ENCODE data around the gene ZSWIM6. TPM values are rescaled to one million over a fixed set of nuclear protein-coding genes. Genes with fewer than 3 reads are reported as not detected.

ZSWIM6 gene
- total RNA-seq, 6 experiments from 2014 or later: 2.8 to 7.2 (median 4.1) TPM

GRCh38 chr5:61576556-61576955 lies 244.5 kb downstream of the ZSWIM6 start:
- intact Hi-C loops (cut with DNase I): no loop called here
- Histone ChIP-seq H3K4me1 (no peaks in the 10 kb centered on the region), H3K4me3 (no peak overlapping the region), H3K27me3 (no peaks in the 10 kb centered on the region), H3K27ac (no peak overlapping the region), H3K9me3 (no peaks in the 10 kb centered on the region), H3K36me3 (no peaks in the 10 kb centered on the region)
- DNase-seq: no peak
- 100% methylated on average over 3 of the region's 3 CpGs for WGBS (ENCODE audit: insufficient coverage, low coverage, low lambda C conversion rate, missing lambda C conversion rate)
- no peak for ATAC-seq
- TF ChIP-seq POLR2A (IDR thresholded peaks at IDR 0.05) (no peak), CTCF (IDR thresholded peaks at IDR 0.05) (no peak)

GRCh38 chr5:61578858-61579503 lies 246.9 kb downstream of the ZSWIM6 start:
- 73% methylated on average over 1 of the region's 1 CpG for WGBS (ENCODE audit: insufficient coverage, low coverage, low lambda C conversion rate, missing lambda C conversion rate)
- no peaks in the 10 kb centered on the region for H3K27me3 ChIP-seq
- no peaks in the 10 kb centered on the region for H3K9me3 ChIP-seq
- H3K4me1 ChIP-seq: no peaks in the 10 kb centered on the region
- DNase-seq (no peak), ATAC-seq (no peak)
- no peak overlapping the region for H3K27ac ChIP-seq
- intact Hi-C loops (cut with DNase I): no loop called here
- TF ChIP-seq CTCF (IDR thresholded peaks at IDR 0.05) (no peak), POLR2A (IDR thresholded peaks at IDR 0.05) (no peak)
- H3K36me3 ChIP-seq: no peaks in the 10 kb centered on the region
- no peak overlapping the region for H3K4me3 ChIP-seq

GRCh38 chr5:61582205-61582820 lies 250.3 kb downstream of the ZSWIM6 start:
- 35% methylated on average over 2 of the region's 2 CpGs for WGBS (ENCODE audit: insufficient coverage, low coverage, low lambda C conversion rate, missing lambda C conversion rate)
- TF ChIP-seq CTCF (IDR thresholded peaks at IDR 0.05) (no peak), POLR2A (IDR thresholded peaks at IDR 0.05) (no peak)
- H3K9me3 ChIP-seq: no peaks in the 10 kb centered on the region
- peak in 2 of 4 donors; percentile 17 to 36 for ATAC-seq
- no peak overlapping the region for H3K27ac ChIP-seq
- no peaks in the 10 kb centered on the region for H3K4me1 ChIP-seq
- no peak overlapping the region for H3K4me3 ChIP-seq
- no peak for DNase-seq
- no peaks in the 10 kb centered on the region for H3K36me3 ChIP-seq
- no peaks in the 10 kb centered on the region for H3K27me3 ChIP-seq
- intact Hi-C loops (cut with DNase I): no loop called here

GRCh38 chr5:61582887-61583286 lies 250.8 kb downstream of the ZSWIM6 start:
- ATAC-seq (peak in 3 of 4 donors; percentile 25 to 49 (median 30)), DNase-seq (no peak)
- Histone ChIP-seq H3K4me3 (no peak overlapping the region), H3K27me3 (no peaks in the 10 kb centered on the region), H3K4me1 (no peaks in the 10 kb centered on the region), H3K9me3 (no peaks in the 10 kb centered on the region), H3K36me3 (no peaks in the 10 kb centered on the region), H3K27ac (no peak overlapping the region)
- intact Hi-C loops (cut with DNase I): no loop called here
- WGBS (ENCODE audit: insufficient coverage, low coverage, low lambda C conversion rate, missing lambda C conversion rate): 42% methylated on average over 2 of the region's 3 CpGs
- TF ChIP-seq CTCF (IDR thresholded peaks at IDR 0.05): no peak
- no peak for TF ChIP-seq POLR2A (IDR thresholded peaks at IDR 0.05)
